Left lung (tissue), 10 donors: Measurements from ENCODE around the gene HAX1. TPM values are rescaled to one million over a fixed set of nuclear protein-coding genes. Genes with fewer than 3 reads are reported as not detected.
"Not testable (repeated sequence)": the region's sequence is repeated elsewhere in the genome, so short reads cannot be mapped to it uniquely, and the experiment has no call there.

ENCODE experiments used
- ATAC-seq: fragments of 200-7000 bp; cut with Tn5 transposase; one replicate; pipeline ENCODE4 v1.9.1; 2020; ENCODE audit warnings: moderate library complexity
- DNase-seq, 4 donors: peaks; one replicate each; pipeline ENCODE4 v3.0.0-alpha.2; 2013 to 2020
- H3K27ac ChIP-seq, 2 donors: fragments of 200-600 bp; sonication (generic) in 1 of 2; one replicate each; pipeline versions ENCODE4 v1.5.0 to v1.8.0; 2020 to 2021
- H3K27me3 ChIP-seq, 2 donors: fragments of 200-600 bp; sonication (generic) in 1 of 2; one replicate each; pipeline versions ENCODE4 v1.5.0 to v1.8.0; 2020 to 2021
- H3K36me3 ChIP-seq, 2 donors: fragments of 200-600 bp; sonication (generic) in 1 of 2; one replicate each; pipeline versions ENCODE4 v1.5.0 to v1.8.0; 2020 to 2021
- H3K4me1 ChIP-seq, 2 donors: fragments of 200-600 bp; one replicate each; pipeline ENCODE4 v1.8.0; 2021
- H3K4me3 ChIP-seq, 2 donors: fragments of 200-600 bp; sonication (generic) in 1 of 2; one replicate each; pipeline versions ENCODE4 v1.5.0 to v1.8.0; 2020 to 2021; ENCODE audit warnings: mild to moderate bottlenecking in 1 of 2
- H3K9me3 ChIP-seq, 2 donors: fragments of 200-600 bp; sonication (generic) in 1 of 2; one replicate each; pipeline versions ENCODE4 v1.5.0 to v1.8.0; 2020 to 2021
- intact Hi-C, 2 donors: fragments of 100-400 bp; cut with DNase I; formaldehyde crosslinking; loops; one replicate each; pipeline versions ENCODE4 v1.11.2 to v1.14.2; 2022
- polyA plus RNA-seq, 6 donors: library from polyadenylated mRNA; unstranded; fragments of 120-200 nt; gene quantifications; one replicate each; pipeline ENCODE4 v1.2.1, GENCODE V29; 2013; ENCODE audit not compliant: insufficient read length in 6 of 6
- total RNA-seq, 2 donors: library from RNA; stranded (reverse); fragmentation: NEBNext Ultra II Directional; extraction: Animal tissue kit (Norgen Biotek cat#: 25700); gene quantifications; one replicate each; pipeline ENCODE4 v1.2.1, GENCODE V29; 2021
- TF ChIP-seq, protein P1 (sequence below), 2 donors: fragments of 200-600 bp; sonication (generic) in 1 of 2; IDR thresholded peaks; one replicate each; pipeline versions ENCODE4 v1.5.0 to v1.8.0; 2021; ENCODE audit warnings: antibody characterized with exemption in 2 of 2
- donor health status: DM: no; HTN: yes; CAD: no.
- donor health status: DM: no; HTN: no; CAD: no.

The HAX1 gene
- total and polyA plus RNA-seq, 8 donors, result 68.6 to 82.6 (median 79.1) TPM

DNA sequence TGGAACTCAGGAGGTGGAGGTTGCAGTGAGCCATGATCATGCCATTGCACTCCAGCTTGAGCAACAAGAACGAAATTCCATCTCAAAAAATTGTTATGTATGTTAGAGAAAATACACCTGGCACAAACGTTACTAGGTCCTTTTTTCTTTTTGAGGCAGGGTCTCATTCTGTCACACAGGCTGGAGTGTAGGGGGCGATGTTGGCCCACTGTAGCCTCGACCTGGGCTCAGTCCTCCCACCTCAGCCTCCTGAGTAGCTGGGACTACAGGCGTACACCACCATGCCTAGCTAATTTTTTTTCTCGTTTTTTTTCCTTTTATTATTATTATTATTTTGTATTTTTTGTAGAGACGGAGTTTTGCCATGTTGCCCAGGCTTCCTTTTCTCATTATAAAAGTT lies 4.4 kb downstream of the HAX1 start:
- H3K4me3 ChIP-seq, result no peak overlapping the region
- H3K36me3 ChIP-seq, result peaks cover 0 to 27% of the 10 kb centered on the region in 2 donors
- intact Hi-C loops, result no loop called here
- H3K27ac ChIP-seq, result no peak overlapping the region
- no peaks in the 10 kb centered on the region for H3K9me3 ChIP-seq
- DNase-seq (no peak), ATAC-seq (no peak)
- TF ChIP-seq, protein P1, sequence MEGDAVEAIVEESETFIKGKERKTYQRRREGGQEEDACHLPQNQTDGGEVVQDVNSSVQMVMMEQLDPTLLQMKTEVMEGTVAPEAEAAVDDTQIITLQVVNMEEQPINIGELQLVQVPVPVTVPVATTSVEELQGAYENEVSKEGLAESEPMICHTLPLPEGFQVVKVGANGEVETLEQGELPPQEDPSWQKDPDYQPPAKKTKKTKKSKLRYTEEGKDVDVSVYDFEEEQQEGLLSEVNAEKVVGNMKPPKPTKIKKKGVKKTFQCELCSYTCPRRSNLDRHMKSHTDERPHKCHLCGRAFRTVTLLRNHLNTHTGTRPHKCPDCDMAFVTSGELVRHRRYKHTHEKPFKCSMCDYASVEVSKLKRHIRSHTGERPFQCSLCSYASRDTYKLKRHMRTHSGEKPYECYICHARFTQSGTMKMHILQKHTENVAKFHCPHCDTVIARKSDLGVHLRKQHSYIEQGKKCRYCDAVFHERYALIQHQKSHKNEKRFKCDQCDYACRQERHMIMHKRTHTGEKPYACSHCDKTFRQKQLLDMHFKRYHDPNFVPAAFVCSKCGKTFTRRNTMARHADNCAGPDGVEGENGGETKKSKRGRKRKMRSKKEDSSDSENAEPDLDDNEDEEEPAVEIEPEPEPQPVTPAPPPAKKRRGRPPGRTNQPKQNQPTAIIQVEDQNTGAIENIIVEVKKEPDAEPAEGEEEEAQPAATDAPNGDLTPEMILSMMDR (IDR thresholded peaks at IDR 0.05), result no peak
- no peaks in the 10 kb centered on the region for H3K27me3 ChIP-seq
- H3K4me1 ChIP-seq, result peaks cover 3 to 18% of the 10 kb centered on the region in 2 donors

DNA sequence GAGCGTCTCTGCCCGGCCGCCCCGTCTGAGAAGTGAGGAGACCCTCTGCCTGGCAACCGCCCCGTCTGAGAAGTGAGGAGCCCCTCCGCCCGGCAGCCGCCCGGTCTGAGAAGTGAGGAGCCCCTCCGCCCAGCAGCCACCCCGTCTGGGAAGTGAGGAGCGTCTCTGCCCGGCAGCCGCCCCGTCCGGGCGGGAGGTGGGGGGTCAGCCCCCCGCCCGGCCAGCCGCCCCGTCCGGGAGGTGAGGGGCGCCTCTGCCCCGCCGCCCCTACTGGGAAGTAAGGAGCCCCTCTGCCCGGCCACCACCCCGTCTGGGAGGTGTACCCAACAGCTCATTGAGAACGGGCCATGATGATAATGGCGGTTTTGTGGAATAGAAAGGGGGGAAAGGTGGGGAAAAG lies 15.2 kb downstream of the HAX1 start:
- ATAC-seq, H3K4me1 ChIP-seq, H3K27ac ChIP-seq, H3K36me3 ChIP-seq, DNase-seq, H3K4me3 ChIP-seq, H3K27me3 ChIP-seq, intact Hi-C loops, H3K9me3 ChIP-seq: not testable (repeated sequence)

DNA sequence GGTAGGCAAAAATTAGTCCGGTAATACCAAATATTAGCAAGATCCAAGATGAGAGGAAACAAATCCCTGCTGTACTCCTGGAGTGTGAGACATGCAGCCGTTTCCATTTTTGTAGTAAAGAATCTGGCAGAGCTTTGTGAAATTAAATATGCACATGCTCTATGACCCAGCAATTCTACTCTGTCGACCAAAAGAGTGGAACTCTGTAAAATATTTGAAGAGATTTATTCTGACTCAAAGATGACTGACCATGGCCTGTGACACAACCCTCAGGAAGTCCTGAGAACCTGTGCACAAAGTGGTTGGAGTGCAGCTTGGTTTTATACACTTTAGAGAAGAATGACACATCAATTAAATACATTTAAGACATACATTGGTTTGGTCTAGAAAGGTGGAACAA lies 16.2 kb downstream of the HAX1 start:
- ATAC-seq, result no peak
- Histone ChIP-seq H3K4me1 (no peaks in the 10 kb centered on the region), H3K9me3 (no peaks in the 10 kb centered on the region), H3K36me3 (no peaks in the 10 kb centered on the region), H3K27ac (no peak overlapping the region), H3K4me3 (no peak overlapping the region), H3K27me3 (no peaks in the 10 kb centered on the region)
- no peak for DNase-seq
- TF ChIP-seq, protein P1 (IDR thresholded peaks at IDR 0.05), result no peak
- intact Hi-C loops, result no loop called here

DNA sequence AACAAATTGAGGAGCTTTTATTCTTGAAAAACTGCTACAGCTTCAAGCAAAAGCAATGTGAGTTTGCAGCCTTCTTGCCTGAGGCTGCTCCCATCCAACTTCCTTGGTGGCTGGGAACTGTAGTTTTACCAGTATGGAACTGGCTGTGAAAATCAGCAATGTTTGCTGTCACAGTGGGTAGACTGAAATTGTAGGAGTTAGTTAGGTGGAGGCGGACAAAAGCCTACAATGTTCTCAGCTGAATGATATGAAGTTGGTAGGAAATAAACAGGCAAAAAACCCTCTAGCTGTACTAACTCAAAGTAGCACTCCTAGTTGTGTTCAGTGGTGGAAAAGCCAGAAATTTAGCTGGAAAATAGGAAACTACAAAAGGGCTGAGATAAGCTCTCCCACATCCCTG lies 18.5 kb downstream of the HAX1 start:
- TF ChIP-seq, protein P1 (IDR thresholded peaks at IDR 0.05), result no peak
- ATAC-seq (no peak), DNase-seq (no peak)
- intact Hi-C loops, result no loop called here
- Histone ChIP-seq H3K4me1 (no peaks in the 10 kb centered on the region), H3K27me3 (no peaks in the 10 kb centered on the region), H3K27ac (no peak overlapping the region), H3K9me3 (peaks cover 0 to 21% of the 10 kb centered on the region in 2 donors), H3K4me3 (no peak overlapping the region), H3K36me3 (no peaks in the 10 kb centered on the region)

- DNase-seq, result no peak
- Histone ChIP-seq H3K27ac (no peak overlapping the region), H3K4me1 (no peaks in the 10 kb centered on the region), H3K36me3 (no peaks in the 10 kb centered on the region), H3K9me3 (peaks cover 0 to 34% of the 10 kb centered on the region in 2 donors), H3K27me3 (no peaks in the 10 kb centered on the region), H3K4me3 (no peak overlapping the region)
- ATAC-seq, result no peak
- TF ChIP-seq, protein P1 (IDR thresholded peaks at IDR 0.05), result no peak
- intact Hi-C loops, result no loop called here
These were observed 23.2 kb downstream of the HAX1 start for GRCh38 chr1:154295408-154296235.
